ENCODE data around the gene RAET1L. TPM values are rescaled to one million over a fixed set of nuclear protein-coding genes. Genes with fewer than 3 reads are reported as not detected.

RAET1L gene
- total and polyA plus RNA-seq, 2 experiments from 2014 or later = not detected

DNA sequence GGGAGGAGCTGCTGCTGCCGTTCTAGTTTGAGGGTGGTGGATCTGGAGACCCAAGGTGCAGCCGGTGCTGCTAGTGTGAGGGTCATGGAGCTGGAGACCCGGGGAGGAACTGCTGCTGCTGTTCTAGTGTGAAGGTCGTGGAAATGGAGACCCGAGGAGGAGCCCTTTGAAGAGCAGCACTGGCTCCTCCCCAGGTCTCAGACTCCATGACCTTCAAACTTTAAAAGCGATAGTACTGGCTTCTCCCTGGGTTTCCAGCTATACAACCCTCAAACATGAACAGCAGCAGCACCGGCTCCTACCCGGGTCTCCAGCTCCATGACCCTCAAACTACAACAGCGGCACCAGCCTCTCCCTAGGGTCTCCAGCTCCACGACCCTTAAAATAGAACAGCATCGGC is 28.1 kb upstream of the RAET1L start:
- peaks cover 54% of the 10 kb centered on the region for H3K27me3 ChIP-seq
- no peak overlapping the region for H3K27ac ChIP-seq
- no peak for DNase-seq (ENCODE audit: low read depth in 1 of 2, low spot score in 1 of 2)

DNA sequence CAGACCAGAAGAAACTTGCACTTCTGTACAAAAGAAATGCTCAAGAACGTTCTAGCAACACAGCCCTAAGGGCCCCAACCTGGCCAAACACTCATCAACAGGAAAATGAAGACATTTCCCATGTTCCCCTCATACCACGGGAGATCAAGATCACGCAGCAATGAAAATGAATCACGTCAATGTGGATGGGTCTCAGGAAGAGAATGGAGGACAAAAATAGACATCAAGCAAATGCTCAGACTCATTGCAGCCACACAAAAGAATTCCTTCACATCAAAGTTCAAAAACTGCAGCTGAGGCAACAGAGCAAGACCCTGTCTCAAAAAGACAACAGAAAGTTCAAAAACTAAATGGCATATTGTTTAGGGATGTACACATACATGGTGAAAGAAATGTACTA is 25.5 kb upstream of the RAET1L start:
- Histone ChIP-seq H3K36me3 (no peaks in the 10 kb centered on the region), H3K27me3 (peaks cover 64% of the 10 kb centered on the region), H3K9me3 (ENCODE audit: low read depth) (no peaks in the 10 kb centered on the region), H3K27ac (no peak overlapping the region), H3K4me3 (no peak overlapping the region), H3K4me1 (ENCODE audit: low read depth) (no peaks in the 10 kb centered on the region)
- DNase-seq (ENCODE audit: low read depth in 1 of 2, low spot score in 1 of 2) = no peak
- TF ChIP-seq, protein P1, sequence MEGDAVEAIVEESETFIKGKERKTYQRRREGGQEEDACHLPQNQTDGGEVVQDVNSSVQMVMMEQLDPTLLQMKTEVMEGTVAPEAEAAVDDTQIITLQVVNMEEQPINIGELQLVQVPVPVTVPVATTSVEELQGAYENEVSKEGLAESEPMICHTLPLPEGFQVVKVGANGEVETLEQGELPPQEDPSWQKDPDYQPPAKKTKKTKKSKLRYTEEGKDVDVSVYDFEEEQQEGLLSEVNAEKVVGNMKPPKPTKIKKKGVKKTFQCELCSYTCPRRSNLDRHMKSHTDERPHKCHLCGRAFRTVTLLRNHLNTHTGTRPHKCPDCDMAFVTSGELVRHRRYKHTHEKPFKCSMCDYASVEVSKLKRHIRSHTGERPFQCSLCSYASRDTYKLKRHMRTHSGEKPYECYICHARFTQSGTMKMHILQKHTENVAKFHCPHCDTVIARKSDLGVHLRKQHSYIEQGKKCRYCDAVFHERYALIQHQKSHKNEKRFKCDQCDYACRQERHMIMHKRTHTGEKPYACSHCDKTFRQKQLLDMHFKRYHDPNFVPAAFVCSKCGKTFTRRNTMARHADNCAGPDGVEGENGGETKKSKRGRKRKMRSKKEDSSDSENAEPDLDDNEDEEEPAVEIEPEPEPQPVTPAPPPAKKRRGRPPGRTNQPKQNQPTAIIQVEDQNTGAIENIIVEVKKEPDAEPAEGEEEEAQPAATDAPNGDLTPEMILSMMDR (IDR thresholded peaks at IDR 0.05; ENCODE audit: low read depth, low read length) = no peak

More for the DNA sequence above, 28.1 kb upstream of the RAET1L start:
- Histone ChIP-seq H3K4me3 (no peak overlapping the region), H3K9me3 (ENCODE audit: low read depth) (no peaks in the 10 kb centered on the region), H3K36me3 (no peaks in the 10 kb centered on the region), H3K4me1 (ENCODE audit: low read depth) (no peaks in the 10 kb centered on the region)
- TF ChIP-seq, protein P1 (IDR thresholded peaks at IDR 0.05; ENCODE audit: low read depth, low read length) = no peak

DNA sequence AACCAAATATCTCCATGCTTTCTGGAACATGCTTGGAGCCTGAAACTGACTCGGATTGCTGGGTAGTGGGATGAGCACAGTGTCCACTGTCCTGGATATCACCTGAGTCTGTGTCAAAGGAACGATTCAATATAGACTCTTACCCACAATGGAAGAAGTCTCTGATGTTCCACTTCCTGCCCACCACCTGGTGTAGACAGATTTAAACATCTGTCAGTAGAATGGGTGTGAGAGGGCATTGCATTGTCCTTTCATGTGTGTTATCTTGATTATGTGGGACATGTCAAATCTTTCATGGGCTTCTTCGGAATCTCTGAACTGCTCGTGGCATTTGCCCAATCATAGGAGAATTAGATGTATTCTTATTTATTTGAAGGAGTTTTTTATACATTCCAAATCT is 22.8 kb upstream of the RAET1L start:
- DNase-seq (ENCODE audit: low read depth in 1 of 2, low spot score in 1 of 2) = no peak
- Histone ChIP-seq H3K4me3 (no peak overlapping the region), H3K9me3 (ENCODE audit: low read depth) (no peaks in the 10 kb centered on the region), H3K36me3 (no peaks in the 10 kb centered on the region), H3K27ac (no peak overlapping the region), H3K27me3 (peaks cover 65% of the 10 kb centered on the region), H3K4me1 (ENCODE audit: low read depth) (no peaks in the 10 kb centered on the region)
- TF ChIP-seq, protein P1 (IDR thresholded peaks at IDR 0.05; ENCODE audit: low read depth, low read length) = no peak

DNA sequence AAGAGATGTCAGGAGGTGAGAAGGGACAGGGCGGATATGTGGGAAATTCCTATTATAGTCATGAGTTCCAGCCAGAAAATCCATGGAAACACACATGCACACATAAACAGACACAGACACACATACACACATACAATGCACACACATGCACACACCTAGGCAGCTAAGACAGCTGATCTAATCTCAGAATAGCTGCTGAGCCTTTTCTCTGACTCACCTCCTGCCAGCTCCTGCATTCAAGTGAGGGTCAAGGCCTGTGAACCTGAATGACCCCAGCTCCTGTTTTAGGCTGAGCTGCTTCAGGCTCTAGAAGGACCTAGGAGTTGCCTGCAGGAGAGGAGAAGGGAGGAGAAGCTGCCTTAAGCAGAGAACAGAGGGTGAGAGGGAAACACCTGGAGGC is 21.6 kb upstream of the RAET1L start:
- DNase-seq (ENCODE audit: low read depth in 1 of 2, low spot score in 1 of 2) = no peak
- Histone ChIP-seq H3K27ac (no peak overlapping the region), H3K4me3 (no peak overlapping the region), H3K27me3 (peaks cover 66% of the 10 kb centered on the region), H3K4me1 (ENCODE audit: low read depth) (no peaks in the 10 kb centered on the region), H3K36me3 (no peaks in the 10 kb centered on the region), H3K9me3 (ENCODE audit: low read depth) (no peaks in the 10 kb centered on the region)
- TF ChIP-seq, protein P1 (IDR thresholded peaks at IDR 0.05; ENCODE audit: low read depth, low read length) = no peak

DNA sequence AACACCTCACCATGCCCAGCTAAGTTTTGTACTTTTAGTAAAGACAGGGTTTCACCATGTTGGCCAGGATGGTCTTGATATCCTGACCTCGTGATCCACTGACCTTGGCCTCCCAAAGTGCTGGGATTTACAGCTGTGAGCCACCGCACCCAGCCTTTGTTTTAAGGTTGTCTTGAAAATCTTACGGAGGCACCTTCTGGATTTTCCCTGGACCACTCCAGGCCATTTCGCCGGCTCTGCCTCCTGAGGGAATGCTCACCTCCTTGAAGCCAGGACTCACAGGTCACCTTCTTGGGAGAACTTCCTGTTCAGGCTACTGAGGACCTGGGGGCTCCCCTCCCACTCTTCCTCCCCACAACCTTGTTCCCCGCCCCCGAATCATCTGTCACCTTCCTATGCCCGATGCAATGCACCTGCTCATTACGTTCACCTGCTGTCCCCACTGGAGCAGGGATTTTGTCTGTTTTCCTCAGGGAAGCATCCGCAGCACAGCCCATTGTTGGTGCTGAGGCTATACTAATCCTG is 19.4 kb upstream of the RAET1L start:
- Histone ChIP-seq H3K36me3 (no peaks in the 10 kb centered on the region), H3K27me3 (peaks cover 85% of the 10 kb centered on the region), H3K9me3 (ENCODE audit: low read depth) (no peaks in the 10 kb centered on the region), H3K4me3 (no peak overlapping the region), H3K27ac (no peak overlapping the region), H3K4me1 (ENCODE audit: low read depth) (no peaks in the 10 kb centered on the region)
- TF ChIP-seq, protein P1 (IDR thresholded peaks at IDR 0.05; ENCODE audit: low read depth, low read length) = no peak
- DNase-seq (ENCODE audit: low read depth in 1 of 2, low spot score in 1 of 2) = no peak
